Measurements from ENCODE around the gene NCAPD2.

Gene NCAPD2

DNA sequence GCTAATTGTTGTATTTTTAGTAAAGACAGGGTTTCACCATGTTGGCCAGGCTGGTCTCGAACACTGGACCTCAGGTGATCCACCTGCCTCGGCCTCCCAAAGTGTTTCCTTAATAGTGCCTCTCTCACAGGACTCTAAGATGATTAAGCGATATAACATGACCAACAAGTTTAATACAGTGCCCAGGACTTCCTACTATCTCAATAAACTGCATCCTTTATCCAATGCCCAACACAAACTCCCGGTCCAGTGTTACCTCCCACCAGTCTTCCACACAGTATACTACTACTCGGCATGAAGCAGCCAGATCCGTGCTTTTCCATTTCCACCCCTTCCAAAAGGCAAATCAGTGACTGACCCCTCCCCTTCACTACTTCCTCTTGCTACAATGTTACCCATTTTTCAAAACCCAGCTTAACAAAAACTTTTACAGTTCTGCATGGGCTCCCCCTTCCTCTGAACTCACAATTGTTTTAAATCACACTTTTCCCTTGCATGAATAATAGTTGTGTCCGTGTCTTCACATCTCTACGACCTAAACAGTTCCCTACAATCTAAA lies 73.3 kb downstream of the NCAPD2 start:
- DNase-seq (ENCODE audit: low spot score) = no peak

GRCh38 chr12:6569312-6569711 lies 75.4 kb downstream of the NCAPD2 start:
- no peak for DNase-seq (ENCODE audit: low spot score)

DNA sequence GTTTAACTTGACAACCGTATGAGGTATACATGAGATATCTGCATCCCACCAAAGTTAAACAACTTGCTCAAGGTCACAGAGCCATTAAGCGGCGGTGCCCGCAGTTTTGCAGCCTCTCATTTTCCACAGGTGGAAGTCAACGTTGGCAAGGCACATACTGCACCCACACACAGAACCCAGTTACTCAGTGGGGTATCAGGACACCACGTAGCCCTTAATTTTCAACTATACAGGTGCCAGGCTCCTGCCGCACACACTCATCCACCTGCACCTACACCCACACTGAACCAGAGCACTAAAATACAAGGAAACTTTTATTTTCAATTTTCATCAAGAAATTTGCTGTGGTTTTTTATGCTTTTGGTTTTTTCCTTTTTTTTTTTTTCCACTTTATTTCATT lies 75.9 kb downstream of the NCAPD2 start:
- DNase-seq (ENCODE audit: low spot score) = no peak

GRCh38 chr12:6570264-6570887 lies 76.5 kb downstream of the NCAPD2 start:
- peak; percentile 65 for DNase-seq (ENCODE audit: low spot score)

DNA sequence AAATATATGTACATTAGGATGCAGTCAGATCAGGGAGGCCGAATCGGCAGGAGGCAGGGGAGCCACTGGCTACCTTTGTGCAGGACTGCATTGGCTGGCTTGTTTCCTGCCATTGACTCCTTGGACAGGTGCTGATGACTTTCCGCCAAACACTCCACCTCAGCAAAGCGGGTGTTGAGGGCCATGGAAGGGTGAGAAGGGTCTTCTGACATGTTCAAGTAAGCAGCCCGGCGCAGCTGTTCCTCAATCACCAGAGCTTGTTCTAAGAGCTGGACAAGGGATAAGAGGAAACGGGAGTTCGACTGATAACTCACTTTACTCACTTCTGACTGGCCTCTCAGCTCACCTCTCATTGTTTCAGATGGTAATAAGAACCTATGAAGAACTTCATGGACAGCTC lies 79.1 kb downstream of the NCAPD2 start:
- DNase-seq (ENCODE audit: low spot score) = no peak

GRCh38 chr12:6574576-6575295 lies 80.8 kb downstream of the NCAPD2 start:
- DNase-seq (ENCODE audit: low spot score) = no peak

- no peak for DNase-seq (ENCODE audit: low spot score)
These were observed 81.7 kb downstream of the NCAPD2 start for GRCh38 chr12:6575648-6576047.

Small RNAs within 50 kb of the gene (small RNA-seq; reads per million reads assigned to genes)
- gene SCARNA11 = 128 to 200 reads per million in 2 experiments
